ENCODE results near the gene ARHGDIG.
"Not testable (repeated sequence)": the region's sequence is repeated elsewhere in the genome, so short reads cannot be mapped to it uniquely, and the experiment has no call there.

The ARHGDIG gene

DNA sequence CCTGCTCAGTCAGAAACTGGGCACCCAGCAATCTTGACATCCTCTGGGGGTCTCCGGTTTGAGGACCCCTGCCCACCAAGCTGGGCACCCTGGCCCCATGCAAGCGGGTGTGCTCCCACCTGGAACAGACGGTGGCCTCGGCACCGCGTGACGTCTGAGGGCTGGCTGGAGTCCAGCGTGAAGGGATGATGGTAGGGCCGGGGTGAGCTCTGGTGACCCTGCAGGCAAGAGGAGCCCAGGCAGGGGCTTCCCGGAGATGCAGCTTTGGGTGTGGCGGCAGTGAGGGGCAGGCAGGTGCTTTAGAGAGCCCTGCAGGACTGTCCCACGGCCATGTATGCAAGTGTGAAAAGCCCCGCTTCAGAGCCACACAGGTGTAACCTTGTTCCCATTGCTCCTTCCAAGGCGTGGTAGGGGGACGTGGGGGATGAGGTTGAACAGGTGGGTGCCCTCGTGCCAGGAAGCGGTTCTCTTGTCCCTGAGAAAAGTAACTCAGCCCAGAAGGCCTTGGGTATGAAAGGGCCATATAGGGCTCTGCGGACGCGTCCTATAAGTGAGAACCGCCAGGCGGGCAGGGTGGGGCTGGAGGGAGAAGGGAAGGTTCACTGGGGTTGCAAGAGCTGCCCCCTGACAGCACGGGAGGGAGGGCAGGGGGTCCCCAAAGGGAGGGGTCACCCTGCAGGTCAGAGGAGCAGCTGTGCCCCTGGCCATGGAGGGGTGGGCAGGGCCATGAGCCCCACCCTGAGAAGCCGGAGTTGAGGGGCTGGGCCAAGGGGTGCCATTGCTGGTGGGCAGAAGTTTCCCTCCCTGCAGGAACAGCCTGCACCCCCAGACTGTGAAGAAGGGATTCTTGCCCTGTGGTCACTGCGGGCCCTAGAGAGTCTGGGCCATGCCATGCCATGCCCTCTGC, 13.9 kb upstream of the ARHGDIG start:
- POLR2A ChIA-PET = no interaction called here
- TF ChIP-seq, protein P1, sequence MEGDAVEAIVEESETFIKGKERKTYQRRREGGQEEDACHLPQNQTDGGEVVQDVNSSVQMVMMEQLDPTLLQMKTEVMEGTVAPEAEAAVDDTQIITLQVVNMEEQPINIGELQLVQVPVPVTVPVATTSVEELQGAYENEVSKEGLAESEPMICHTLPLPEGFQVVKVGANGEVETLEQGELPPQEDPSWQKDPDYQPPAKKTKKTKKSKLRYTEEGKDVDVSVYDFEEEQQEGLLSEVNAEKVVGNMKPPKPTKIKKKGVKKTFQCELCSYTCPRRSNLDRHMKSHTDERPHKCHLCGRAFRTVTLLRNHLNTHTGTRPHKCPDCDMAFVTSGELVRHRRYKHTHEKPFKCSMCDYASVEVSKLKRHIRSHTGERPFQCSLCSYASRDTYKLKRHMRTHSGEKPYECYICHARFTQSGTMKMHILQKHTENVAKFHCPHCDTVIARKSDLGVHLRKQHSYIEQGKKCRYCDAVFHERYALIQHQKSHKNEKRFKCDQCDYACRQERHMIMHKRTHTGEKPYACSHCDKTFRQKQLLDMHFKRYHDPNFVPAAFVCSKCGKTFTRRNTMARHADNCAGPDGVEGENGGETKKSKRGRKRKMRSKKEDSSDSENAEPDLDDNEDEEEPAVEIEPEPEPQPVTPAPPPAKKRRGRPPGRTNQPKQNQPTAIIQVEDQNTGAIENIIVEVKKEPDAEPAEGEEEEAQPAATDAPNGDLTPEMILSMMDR (IDR thresholded peaks at IDR 0.05; ENCODE audit: insufficient read depth, low read length, missing control alignments) = no peak
- no peak overlapping the region for H3K4me3 ChIP-seq (ENCODE audit: low read depth, low read length)
- no peak for DNase-seq (ENCODE audit: low read depth, low spot score)
- CTCF ChIA-PET = no interaction called here

DNA sequence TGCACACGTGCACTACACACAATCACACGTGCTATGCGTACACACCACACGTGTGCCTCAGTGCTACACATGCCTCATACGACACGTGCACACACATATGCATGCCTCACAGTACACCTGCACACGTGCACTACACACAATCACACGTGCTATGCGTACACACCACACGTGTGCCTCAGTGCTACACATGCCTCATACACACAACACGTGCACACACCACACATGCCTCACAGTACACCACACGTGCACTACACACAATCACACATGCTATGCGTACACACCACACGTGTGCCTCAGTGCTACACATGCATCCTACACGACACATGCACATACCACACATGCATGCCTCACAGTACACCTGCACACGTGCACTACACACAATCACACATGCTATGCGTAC, 12.8 kb upstream of the ARHGDIG start:
- CTCF ChIA-PET; H3K4me3 ChIP-seq (ENCODE audit: low read depth, low read length); POLR2A ChIA-PET: not testable (repeated sequence)

DNA sequence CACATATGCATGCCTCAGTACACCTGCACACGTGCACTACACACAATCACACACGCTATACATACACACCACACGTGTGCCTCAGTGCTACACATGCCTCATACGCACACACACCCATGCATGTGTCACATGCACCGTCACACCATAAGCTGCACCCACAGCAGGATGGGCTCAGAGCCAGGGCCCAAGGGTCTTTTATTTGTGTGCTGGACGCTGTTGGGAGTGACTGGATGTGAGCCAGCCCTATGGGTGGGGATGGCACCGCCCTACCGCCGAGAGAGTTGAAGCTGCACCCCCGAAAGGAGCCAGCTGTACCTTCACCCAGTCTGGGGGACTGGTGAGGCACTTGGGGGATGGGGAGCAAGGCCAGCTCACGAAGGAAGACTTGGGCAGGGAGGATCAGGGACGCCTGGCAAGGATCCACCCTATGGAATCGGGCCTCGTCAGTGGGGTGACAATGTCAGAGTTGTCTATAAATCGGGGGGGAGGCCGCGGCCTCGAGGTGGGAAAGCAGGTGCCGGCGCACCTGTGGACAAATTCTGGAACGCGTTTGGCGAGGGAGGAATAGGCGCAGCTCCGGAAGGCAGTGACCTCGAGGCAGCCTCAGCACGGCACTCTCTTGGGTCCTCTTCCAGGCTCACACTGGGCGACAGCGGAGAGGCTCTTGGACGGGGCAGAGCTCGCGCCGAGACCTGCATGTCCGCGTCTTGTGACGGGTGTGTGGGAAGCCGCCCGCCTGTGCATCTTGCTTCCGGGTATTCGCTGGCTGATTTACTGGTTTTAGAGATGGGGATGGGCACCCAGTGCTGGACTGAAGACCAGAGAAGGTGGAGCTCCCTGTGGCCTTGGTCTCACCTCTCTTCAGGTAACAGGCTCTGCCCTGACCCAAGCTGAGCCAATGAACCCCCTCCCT, 12.0 kb upstream of the ARHGDIG start:
- TF ChIP-seq, protein P1 (IDR thresholded peaks at IDR 0.05; ENCODE audit: insufficient read depth, low read length, missing control alignments) = no peak
- no peak for DNase-seq (ENCODE audit: low read depth, low spot score)
- POLR2A ChIA-PET = no interaction called here
- CTCF ChIA-PET = no interaction called here
- H3K4me3 ChIP-seq (ENCODE audit: low read depth, low read length) = no peak overlapping the region

More for the DNA sequence above, 12.8 kb upstream of the ARHGDIG start:
- DNase-seq (ENCODE audit: low read depth, low spot score) = not testable (repeated sequence)

DNA sequence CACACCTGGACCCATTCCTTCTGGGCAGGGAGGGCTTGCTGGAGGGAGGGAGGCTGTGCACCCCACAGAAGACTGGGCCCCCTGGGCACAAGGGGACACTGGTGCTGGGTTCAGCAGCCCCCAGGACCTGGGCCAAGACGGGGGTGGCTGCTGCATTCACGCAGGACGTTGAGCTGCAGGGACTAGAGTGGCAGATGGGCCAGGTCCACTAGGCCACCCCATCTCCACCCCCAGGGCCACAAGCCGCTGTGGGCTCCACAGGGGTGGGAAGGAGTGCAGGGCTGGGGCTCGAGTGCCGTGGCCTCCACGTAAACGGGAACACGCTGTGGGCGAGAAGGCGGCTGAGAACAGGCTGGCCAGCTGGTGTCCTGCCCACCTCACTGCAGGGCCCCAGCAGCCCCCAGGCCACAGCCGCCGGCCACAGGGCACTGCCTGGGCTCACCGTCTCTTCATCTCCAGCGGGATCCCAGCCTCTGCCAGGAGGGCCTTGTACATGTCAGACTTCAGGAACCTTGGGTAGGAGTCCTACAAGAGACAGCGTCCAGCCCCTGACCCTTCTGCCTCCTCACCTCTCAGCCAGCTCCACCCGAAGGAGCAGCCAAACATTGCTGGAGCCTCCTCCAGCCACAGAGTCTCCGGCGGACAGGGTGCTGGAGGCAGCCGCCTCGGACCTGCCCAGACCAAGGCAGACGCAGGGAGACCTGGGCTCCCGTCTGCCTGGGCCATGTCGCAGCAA, 11.2 kb upstream of the ARHGDIG start:
- TF ChIP-seq, protein P1 (IDR thresholded peaks at IDR 0.05; ENCODE audit: insufficient read depth, low read length, missing control alignments) = no peak
- H3K4me3 ChIP-seq (ENCODE audit: low read depth, low read length) = no peak overlapping the region
- ChIA-PET CTCF (no interaction called here), POLR2A (no interaction called here)
- DNase-seq (ENCODE audit: low read depth, low spot score) = no peak

DNA sequence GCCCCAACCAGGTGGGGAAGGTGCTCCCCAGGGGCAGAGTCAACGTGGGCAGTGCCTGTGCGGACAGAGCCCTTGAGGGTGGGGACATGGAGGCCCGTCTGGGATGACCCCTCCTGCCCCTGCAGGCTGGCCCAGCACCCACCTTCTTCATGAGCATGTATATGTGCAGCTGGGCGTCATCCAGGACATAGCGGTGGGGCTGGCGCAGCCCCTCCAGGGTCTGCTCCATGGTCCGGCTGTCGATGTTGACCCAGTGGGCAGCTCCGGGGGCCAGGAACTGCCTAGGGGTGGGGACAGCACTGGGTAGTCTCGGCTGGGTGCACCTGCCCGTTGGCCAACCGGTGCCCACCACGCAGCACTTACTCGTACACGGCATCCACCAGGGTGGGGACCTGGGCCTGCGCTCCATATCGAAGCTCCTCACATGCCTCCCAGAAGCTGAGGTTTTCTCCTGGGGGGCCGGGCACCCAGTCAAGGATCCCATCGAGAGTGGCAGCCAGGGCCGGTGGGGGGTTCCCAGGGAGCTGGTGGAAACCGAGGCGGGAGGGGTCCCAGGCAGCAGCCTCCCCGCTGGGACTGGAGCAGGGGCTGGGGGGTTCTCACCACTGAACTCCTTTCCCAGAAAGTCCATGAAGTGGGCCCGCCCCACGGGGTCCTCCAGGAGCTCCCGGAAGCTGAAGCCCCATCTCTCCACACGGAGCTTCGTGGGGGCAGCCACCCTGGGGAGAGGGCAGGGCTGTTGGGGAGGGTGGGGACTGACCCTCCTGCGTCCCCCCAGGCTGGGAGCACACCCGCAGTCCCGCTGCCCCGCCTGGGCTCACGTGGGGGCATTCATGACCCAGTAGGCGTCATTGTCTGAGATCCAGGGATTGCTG, 9.8 kb upstream of the ARHGDIG start:
- TF ChIP-seq, protein P1 (IDR thresholded peaks at IDR 0.05; ENCODE audit: insufficient read depth, low read length, missing control alignments) = no peak
- H3K4me3 ChIP-seq (ENCODE audit: low read depth, low read length) = no peak overlapping the region
- ChIA-PET POLR2A (no interaction called here), CTCF (no interaction called here)
- DNase-seq (ENCODE audit: low read depth, low spot score) = no peak

Data from AG04449 (cell line).